ENCODE measurements around the gene WNK2. TPM values are rescaled to one million over a fixed set of nuclear protein-coding genes. Genes with fewer than 3 reads are reported as not detected.

The WNK2 gene
- total RNA-seq, 1 donor from 2014 or later, result 1.9 TPM

- DNase-seq (ENCODE audit: low read depth) (no peak), FAIRE-seq (no peak)
- Mint-ChIP-seq H3K4me1 (ENCODE audit: low read depth, unreplicated experiment) (no peaks in the 10 kb centered on the region), H3K9me3 (ENCODE audit: unreplicated experiment) (no peaks in the 10 kb centered on the region), H3K36me3 (ENCODE audit: low read depth, unreplicated experiment) (peaks cover 2% of the 10 kb centered on the region), H3K4me3 (ENCODE audit: unreplicated experiment) (no peak overlapping the region), H3K27ac (ENCODE audit: unreplicated experiment) (no peak overlapping the region), H3K27me3 (ENCODE audit: low read depth, unreplicated experiment) (peaks cover 52% of the 10 kb centered on the region)
- Histone ChIP-seq H3K4me2 (ENCODE audit: low read length) (no peak overlapping the region), H3K27me3 (ENCODE audit: insufficient read depth, low read length) (no peaks in the 10 kb centered on the region), H2AFZ (ENCODE audit: low read depth, low read length) (no peak overlapping the region), H3K9ac (ENCODE audit: low read length) (no peak overlapping the region), H3K79me2 (ENCODE audit: insufficient read depth, low read length) (no peaks in the 10 kb centered on the region), H3K4me1 (ENCODE audit: insufficient read depth, low read length) (no peaks in the 10 kb centered on the region), H3K27ac (ENCODE audit: low read depth, low read length) (no peak overlapping the region), H3K4me3 (ENCODE audit: insufficient read depth, low read depth, low read length) (no peak overlapping the region), H3K9me3 (ENCODE audit: insufficient read depth, low read depth, low read length) (no peaks in the 10 kb centered on the region), H4K20me1 (ENCODE audit: insufficient read depth, low read length) (no peaks in the 10 kb centered on the region), H3K36me3 (ENCODE audit: insufficient read depth, low read length) (no peaks in the 10 kb centered on the region)
- TF ChIP-seq EZH2 (IDR thresholded peaks at IDR 0.05; ENCODE audit: insufficient read depth, low read length) (no peak), CTCF (IDR thresholded peaks at IDR 0.05; ENCODE audit: insufficient read depth, low read depth, low read length) (no peak)
Observed at GRCh38 chr9:93235300-93235960, 51.5 kb downstream of the WNK2 start.

- Mint-ChIP-seq H3K27me3 (ENCODE audit: low read depth, unreplicated experiment) (peaks cover 57% of the 10 kb centered on the region), H3K4me3 (ENCODE audit: unreplicated experiment) (no peak overlapping the region), H3K9me3 (ENCODE audit: unreplicated experiment) (no peaks in the 10 kb centered on the region), H3K36me3 (ENCODE audit: low read depth, unreplicated experiment) (peaks cover 2% of the 10 kb centered on the region), H3K4me1 (ENCODE audit: low read depth, unreplicated experiment) (no peaks in the 10 kb centered on the region), H3K27ac (ENCODE audit: unreplicated experiment) (no peak overlapping the region)
- H3K9ac ChIP-seq (ENCODE audit: low read length), result no peak overlapping the region
- H3K36me3 ChIP-seq (ENCODE audit: insufficient read depth, low read length), result no peaks in the 10 kb centered on the region
- no peaks in the 10 kb centered on the region for H4K20me1 ChIP-seq (ENCODE audit: insufficient read depth, low read length)
- H3K4me1 ChIP-seq (ENCODE audit: insufficient read depth, low read length), result no peaks in the 10 kb centered on the region
- no peaks in the 10 kb centered on the region for H3K79me2 ChIP-seq (ENCODE audit: insufficient read depth, low read length)
- no peak overlapping the region for H3K27ac ChIP-seq (ENCODE audit: low read depth, low read length)
- FAIRE-seq (no peak), DNase-seq (ENCODE audit: low read depth) (no peak)
- no peak overlapping the region for H3K4me2 ChIP-seq (ENCODE audit: low read length)
- no peak overlapping the region for H2AFZ ChIP-seq (ENCODE audit: low read depth, low read length)
- no peaks in the 10 kb centered on the region for H3K9me3 ChIP-seq (ENCODE audit: insufficient read depth, low read depth, low read length)
- no peaks in the 10 kb centered on the region for H3K27me3 ChIP-seq (ENCODE audit: insufficient read depth, low read length)
- H3K4me3 ChIP-seq (ENCODE audit: insufficient read depth, low read depth, low read length), result no peak overlapping the region
- TF ChIP-seq CTCF (IDR thresholded peaks at IDR 0.05; ENCODE audit: insufficient read depth, low read depth, low read length) (no peak), EZH2 (IDR thresholded peaks at IDR 0.05; ENCODE audit: insufficient read depth, low read length) (no peak)
Observed at GRCh38 chr9:93236541-93237206, 52.7 kb downstream of the WNK2 start.

GRCh38 chr9:93237540-93237939 is 53.6 kb downstream of the WNK2 start:
- Mint-ChIP-seq H3K9me3 (ENCODE audit: unreplicated experiment) (no peaks in the 10 kb centered on the region), H3K4me3 (ENCODE audit: unreplicated experiment) (no peak overlapping the region), H3K27ac (ENCODE audit: unreplicated experiment) (no peak overlapping the region), H3K36me3 (ENCODE audit: low read depth, unreplicated experiment) (peaks cover 3% of the 10 kb centered on the region), H3K27me3 (ENCODE audit: low read depth, unreplicated experiment) (peaks cover 60% of the 10 kb centered on the region), H3K4me1 (ENCODE audit: low read depth, unreplicated experiment) (no peaks in the 10 kb centered on the region)
- no peaks in the 10 kb centered on the region for H4K20me1 ChIP-seq (ENCODE audit: insufficient read depth, low read length)
- no peak overlapping the region for H2AFZ ChIP-seq (ENCODE audit: low read depth, low read length)
- H3K9ac ChIP-seq (ENCODE audit: low read length), result no peak overlapping the region
- H3K27me3 ChIP-seq (ENCODE audit: insufficient read depth, low read length), result no peaks in the 10 kb centered on the region
- no peaks in the 10 kb centered on the region for H3K79me2 ChIP-seq (ENCODE audit: insufficient read depth, low read length)
- TF ChIP-seq EZH2 (IDR thresholded peaks at IDR 0.05; ENCODE audit: insufficient read depth, low read length) (no peak), CTCF (IDR thresholded peaks at IDR 0.05; ENCODE audit: insufficient read depth, low read depth, low read length) (no peak)
- no peaks in the 10 kb centered on the region for H3K4me1 ChIP-seq (ENCODE audit: insufficient read depth, low read length)
- H3K4me2 ChIP-seq (ENCODE audit: low read length), result no peak overlapping the region
- FAIRE-seq (no peak), DNase-seq (ENCODE audit: low read depth) (no peak)
- no peaks in the 10 kb centered on the region for H3K9me3 ChIP-seq (ENCODE audit: insufficient read depth, low read depth, low read length)
- H3K4me3 ChIP-seq (ENCODE audit: insufficient read depth, low read depth, low read length), result no peak overlapping the region
- H3K36me3 ChIP-seq (ENCODE audit: insufficient read depth, low read length), result no peaks in the 10 kb centered on the region
- H3K27ac ChIP-seq (ENCODE audit: low read depth, low read length), result no peak overlapping the region
